Endothelial cell of umbilical vein (primary cell): ENCODE measurements around the gene SPAG5. TPM values are rescaled to one million over a fixed set of nuclear protein-coding genes. Genes with fewer than 3 reads are reported as not detected.

Experiments
- BruUV-seq: library from RNA; stranded (reverse); fragments of 400-500 nt; replicated peaks from 2 replicates; lab custom pipeline; 2021; lab: Mats Ljungman, UMichigan
- CTCF ChIA-PET: fragments of 300-600, 350-600 bp; sonication (Branson Sonifier 250); formaldehyde crosslinking; loops from one replicate; lab custom pipeline; 2021; ENCODE audit warnings: antibody characterized with exemption, inconsistent platforms; lab: Charles Lee
- POLR2A ChIA-PET: fragments of 300-600, 350-600 bp; sonication (Branson Sonifier 250); formaldehyde crosslinking; loops from one replicate; lab custom pipeline; 2021; ENCODE audit warnings: antibody characterized with exemption, inconsistent platforms; lab: Charles Lee
- DNase-seq: peaks from one replicate; pipeline ENCODE4 v3.0.0-alpha.2; 2011; ENCODE audit warnings: low read depth, low spot score
- FAIRE-seq: peaks from 2 replicates; lab custom pipeline; 2011; peaks lifted over from hg19 to GRCh38; lab: Jason Lieb, UNC
- H2AFZ ChIP-seq: 2 replicates; pipeline ENCODE4 v1.6.0; 2012; ENCODE audit warnings: low read depth, low read length, control low read depth, inconsistent platforms
- H3K27ac ChIP-seq: 2 replicates; pipeline ENCODE4 v1.5.1; 2011; ENCODE audit warnings: low read depth, mild to moderate bottlenecking, control low read depth, low read length, moderate library complexity; ENCODE audit not compliant: insufficient read depth
- H3K27me3 ChIP-seq, 2 experiments: 2 replicates each; pipeline versions ENCODE4 v1.6.0 to v1.6.1; 2011; ENCODE audit warnings: low read length in 2 of 2, mixed read lengths in 1 of 2; ENCODE audit not compliant: control insufficient read depth in 2 of 2, insufficient read depth in 2 of 2
- H3K36me3 ChIP-seq, 2 experiments: 2 replicates in 1 of 2; 3 replicates in 1 of 2; pipeline ENCODE4 v1.5.1; 2011; ENCODE audit warnings: low read length in 2 of 2, mild to moderate bottlenecking in 1 of 2, moderate library complexity in 1 of 2; ENCODE audit not compliant: control insufficient read depth in 2 of 2, insufficient read depth in 2 of 2; ENCODE audit errors: extremely low read depth in 1 of 2
- H3K4me1 ChIP-seq: 3 replicates; pipeline ENCODE4 v1.5.1; 2011; ENCODE audit warnings: mild to moderate bottlenecking, low read length; ENCODE audit not compliant: control insufficient read depth, insufficient read depth; ENCODE audit errors: extremely low read depth
- H3K4me2 ChIP-seq: 2 replicates; pipeline ENCODE4 v1.6.1; 2011; ENCODE audit warnings: low read length, control low read depth, mixed read lengths; ENCODE audit not compliant: insufficient read depth
- H3K4me3 ChIP-seq, 3 experiments: fragments of 200-600 bp in 1 of 3; sonication (generic), shearing (Covaris generic) in 1 of 3; replicated peaks in 1 of 3; 2 replicates each; pipeline ENCODE4 v1.5.1; 2011 to 2016; ENCODE audit warnings: control low read depth in 3 of 3, low read length in 3 of 3, mild to moderate bottlenecking in 2 of 3, inconsistent platforms in 1 of 3, low read depth in 1 of 3, moderate library complexity in 1 of 3; ENCODE audit not compliant: insufficient read depth in 1 of 3
- H3K79me2 ChIP-seq: 2 replicates; pipeline ENCODE4 v1.6.0; 2012; ENCODE audit warnings: low read length, inconsistent platforms; ENCODE audit not compliant: control insufficient read depth, insufficient read depth
- H3K9ac ChIP-seq: replicated peaks from 2 replicates; pipeline ENCODE3; 2011; ENCODE audit warnings: low read length, control low read depth; ENCODE audit not compliant: insufficient read depth; ENCODE audit errors: extremely low read depth
- H3K9me1 ChIP-seq: replicated peaks from 3 replicates; pipeline ENCODE4 v1.6.0; 2011; ENCODE audit warnings: mild to moderate bottlenecking, low read length; ENCODE audit not compliant: control insufficient read depth, insufficient read depth; ENCODE audit errors: extremely low read depth
- H3K9me3 ChIP-seq: replicated peaks from 2 replicates; pipeline ENCODE4 v1.5.1; 2012; ENCODE audit warnings: low read length, inconsistent platforms; ENCODE audit not compliant: control insufficient read depth, insufficient read depth
- H4K20me1 ChIP-seq: replicated peaks from 2 replicates; pipeline ENCODE3; 2011; ENCODE audit warnings: mild to moderate bottlenecking, low read length; ENCODE audit not compliant: control insufficient read depth, insufficient read depth; ENCODE audit errors: extremely low read depth
- EZH2 ChIP-seq: IDR thresholded peaks from 2 replicates; pipeline ENCODE4 v1.6.1; 2012; ENCODE audit warnings: borderline replicate concordance, low read depth, mild to moderate bottlenecking, moderate library complexity, low read length, inconsistent platforms; ENCODE audit not compliant: severe bottlenecking
- FOS ChIP-seq: IDR thresholded peaks from 2 replicates; pipeline ENCODE4 v1.6.1; 2011; ENCODE audit warnings: mild to moderate bottlenecking, low read length, moderate library complexity, borderline replicate concordance; ENCODE audit not compliant: insufficient read depth
- GATA2 ChIP-seq: IDR thresholded peaks from 2 replicates; pipeline ENCODE4 v1.7.0; 2011; ENCODE audit warnings: low read depth, mild to moderate bottlenecking, moderate library complexity, mixed read lengths, low read length; ENCODE audit not compliant: insufficient read length, insufficient read depth
- JUN ChIP-seq: IDR thresholded peaks from 2 replicates; pipeline ENCODE4 v1.6.1; 2011; ENCODE audit warnings: borderline replicate concordance, low read depth; ENCODE audit not compliant: insufficient read length, insufficient read depth
- MYC ChIP-seq: IDR thresholded peaks from one replicate; pipeline ENCODE4 v1.6.1; 2011; ENCODE audit warnings: mild to moderate bottlenecking, low read depth, low read length
- POLR2A ChIP-seq: IDR thresholded peaks from 2 replicates; pipeline ENCODE4 v1.6.1; 2012; ENCODE audit warnings: low read depth, mild to moderate bottlenecking, control low read depth, low read length
- POLR2AphosphoS5 ChIP-seq: IDR thresholded peaks from 2 replicates; pipeline ENCODE4 v1.6.1; 2012; ENCODE audit warnings: low read depth, mild to moderate bottlenecking, control low read depth, low read length, moderate library complexity; ENCODE audit not compliant: insufficient read depth
- dilution Hi-C: fragments of 300-500 bp; cut with MboI; formaldehyde crosslinking; loops from one replicate; pipeline ENCODE4 v1.15.0; 2019; ENCODE audit warnings: low sequenced_read_pairs; ENCODE audit not compliant: extremely low pct_ligation_motif_present
- intact Hi-C: fragments of 100-400 bp; cut with micrococcal nuclease; formaldehyde crosslinking; loops from one replicate; pipeline ENCODE4 v1.10.0; 2022
- polyA plus RNA-seq, 4 experiments: library from polyadenylated mRNA; depleted of rRNA in 3 of 4; stranded (reverse) in 3 of 4; unstranded in 1 of 4; fragments of >200 nt; gene quantifications; 2 replicates each; pipeline versions ENCODE4 v1.2.1 to v1.2.3, GENCODE V29; 2011 to 2012; ENCODE audit warnings: missing spikeins in 1 of 4
- total RNA-seq: library from RNA; stranded (reverse); gene quantifications from 2 replicates; pipeline ENCODE4 v1.2.3, GENCODE V29; 2021
- TF ChIP-seq, protein P1 (sequence below), 2 donors: IDR thresholded peaks; 1 replicate in 1 of 2; 2 replicates in 1 of 2; pipeline ENCODE4 v1.5.1; 2011; ENCODE audit warnings: low read length in 2 of 2, mild to moderate bottlenecking in 2 of 2, moderate library complexity in 2 of 2, control low read depth in 1 of 2, inconsistent platforms in 1 of 2, low read depth in 1 of 2; ENCODE audit not compliant: insufficient read depth in 1 of 2; ENCODE audit errors: extremely low read depth in 1 of 2
- TF ChIP-seq, protein P2 (sequence below): IDR thresholded peaks from 2 replicates; pipeline ENCODE4 v1.6.1; 2011; ENCODE audit not compliant: insufficient read depth, insufficient read length

SPAG5 gene
- total and polyA plus RNA-seq, 2 donors (not counting 3 experiments of a cell fraction or from before 2014, with no cell fraction given), result 31.7 to 85.4 TPM

DNA sequence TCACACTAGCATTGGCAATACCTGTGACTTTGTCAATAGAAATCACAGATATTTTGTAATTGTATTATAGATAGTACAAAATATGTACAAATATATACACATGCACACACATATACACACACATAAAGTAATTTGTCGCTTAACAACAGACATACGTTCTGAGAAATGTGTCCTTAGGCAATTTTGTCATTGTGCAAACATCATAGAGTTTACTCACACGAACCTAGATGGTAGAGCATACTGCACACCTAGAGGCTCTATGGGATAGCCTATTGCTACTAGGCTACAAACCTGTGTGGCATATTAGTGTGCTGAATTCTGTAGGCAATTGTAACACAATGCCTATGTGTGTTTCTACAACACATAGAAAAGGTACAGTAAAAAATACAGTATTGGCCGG lies 57.4 kb downstream of the SPAG5 start:
- no peaks in the 10 kb centered on the region for H3K4me1 ChIP-seq
- intact Hi-C loops, result loop anchor here (1.0 kb wide), 1 partner anchor 11 kb away; no protein-coding TSS in a partner anchor

More for the DNA sequence above, 57.4 kb downstream of the SPAG5 start:
- Histone ChIP-seq H3K27ac (no peak overlapping the region), H4K20me1 (no peaks in the 10 kb centered on the region), H3K9me3 (no peaks in the 10 kb centered on the region), H3K36me3 (no peaks in the 10 kb centered on the region), H3K79me2 (no peaks in the 10 kb centered on the region), H3K4me3 (no peak overlapping the region), H2AFZ (no peak overlapping the region), H3K4me2 (no peak overlapping the region), H3K9me1 (no peaks in the 10 kb centered on the region), H3K9ac (no peak overlapping the region), H3K27me3 (peaks cover 0 to under 1% of the 10 kb centered on the region in 2 experiments)
- POLR2A ChIA-PET, result no interaction called here
- CTCF ChIA-PET, result interaction anchor here (0.8 to 3.0 kb wide), 4 partner anchors 10 to 53 kb away, joined by 4 to 11 read pairs (median 4); no protein-coding TSS in a partner anchor
- DNase-seq, result no peak
- BruUV-seq, result no TSS peak
- TF ChIP-seq FOS (no peak), GATA2 (no peak), POLR2AphosphoS5 (no peak), MYC (no peak), POLR2A (no peak), EZH2 (no peak), JUN (no peak)
- TF ChIP-seq, protein P1, sequence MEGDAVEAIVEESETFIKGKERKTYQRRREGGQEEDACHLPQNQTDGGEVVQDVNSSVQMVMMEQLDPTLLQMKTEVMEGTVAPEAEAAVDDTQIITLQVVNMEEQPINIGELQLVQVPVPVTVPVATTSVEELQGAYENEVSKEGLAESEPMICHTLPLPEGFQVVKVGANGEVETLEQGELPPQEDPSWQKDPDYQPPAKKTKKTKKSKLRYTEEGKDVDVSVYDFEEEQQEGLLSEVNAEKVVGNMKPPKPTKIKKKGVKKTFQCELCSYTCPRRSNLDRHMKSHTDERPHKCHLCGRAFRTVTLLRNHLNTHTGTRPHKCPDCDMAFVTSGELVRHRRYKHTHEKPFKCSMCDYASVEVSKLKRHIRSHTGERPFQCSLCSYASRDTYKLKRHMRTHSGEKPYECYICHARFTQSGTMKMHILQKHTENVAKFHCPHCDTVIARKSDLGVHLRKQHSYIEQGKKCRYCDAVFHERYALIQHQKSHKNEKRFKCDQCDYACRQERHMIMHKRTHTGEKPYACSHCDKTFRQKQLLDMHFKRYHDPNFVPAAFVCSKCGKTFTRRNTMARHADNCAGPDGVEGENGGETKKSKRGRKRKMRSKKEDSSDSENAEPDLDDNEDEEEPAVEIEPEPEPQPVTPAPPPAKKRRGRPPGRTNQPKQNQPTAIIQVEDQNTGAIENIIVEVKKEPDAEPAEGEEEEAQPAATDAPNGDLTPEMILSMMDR (IDR thresholded peaks at IDR 0.05; ENCODE audit: extremely low read depth in 1 of 2, insufficient read depth in 1 of 2, low read depth in 1 of 2, low read length in 2 of 2), result no peak
- TF ChIP-seq, protein P2, sequence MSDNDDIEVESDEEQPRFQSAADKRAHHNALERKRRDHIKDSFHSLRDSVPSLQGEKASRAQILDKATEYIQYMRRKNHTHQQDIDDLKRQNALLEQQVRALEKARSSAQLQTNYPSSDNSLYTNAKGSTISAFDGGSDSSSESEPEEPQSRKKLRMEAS, result no peak
- dilution Hi-C loops, result no loop called here
- no peak for FAIRE-seq
